HG02610 (cell line): Measurements from ENCODE around the gene SMYD2.
"Not testable (repeated sequence)": the region's sequence is repeated elsewhere in the genome, so short reads cannot be mapped to it uniquely, and the experiment has no call there.

Source experiments
- ATAC-seq: cut with Tn5 transposase; IDR thresholded peaks from one replicate; pipeline ENCODE4 v1.9.1; 2021; ENCODE audit warnings: mild to moderate bottlenecking, moderate library complexity; ENCODE audit not compliant: unreplicated experiment

The SMYD2 gene

GRCh38 chr1:214271174-214271858 lies 9.6 kb upstream of the SMYD2 start:
- ATAC-seq = no peak

- no peak for ATAC-seq
These were observed 8.8 kb upstream of the SMYD2 start for GRCh38 chr1:214271995-214272731.

GRCh38 chr1:214272964-214273533 lies 7.9 kb upstream of the SMYD2 start:
- no peak for ATAC-seq

GRCh38 chr1:214275700-214276099 lies 5.3 kb upstream of the SMYD2 start:
- not testable (repeated sequence) for ATAC-seq

GRCh38 chr1:214276786-214277185 lies 4.2 kb upstream of the SMYD2 start:
- no peak for ATAC-seq

GRCh38 chr1:214277704-214278635 lies 3.0 kb upstream of the SMYD2 start:
- ATAC-seq = no peak

GRCh38 chr1:214280386-214281020 lies 456 bp upstream of the SMYD2 start:
- ATAC-seq = peak; percentile 16

GRCh38 chr1:214281720-214282629 lies 1.0 kb downstream of the SMYD2 start:
- peak; percentile 0 for ATAC-seq

- ATAC-seq = no peak
These were observed 1.8 kb downstream of the SMYD2 start for GRCh38 chr1:214282630-214283242.

GRCh38 chr1:214285610-214286440 lies 4.9 kb downstream of the SMYD2 start:
- ATAC-seq = no peak

- ATAC-seq = no peak
These were observed 6.9 kb downstream of the SMYD2 start for GRCh38 chr1:214287884-214288283.

- no peak for ATAC-seq
These were observed 8.8 kb downstream of the SMYD2 start for GRCh38 chr1:214289574-214290272.

- no peak for ATAC-seq
These were observed 9.6 kb downstream of the SMYD2 start for GRCh38 chr1:214290424-214291037.

- no peak for ATAC-seq
These were observed 11.4 kb downstream of the SMYD2 start for GRCh38 chr1:214292322-214292721.

- no peak for ATAC-seq
These were observed 15.0 kb downstream of the SMYD2 start for GRCh38 chr1:214295934-214296333.

GRCh38 chr1:214296860-214297745 lies 16.1 kb downstream of the SMYD2 start:
- ATAC-seq = no peak
